ENCODE data around the gene ATP6V0D1.

ATP6V0D1 gene

GRCh38 chr16:67445913-67446907 lies 34.7 kb downstream of the ATP6V0D1 start:
- no peak for DNase-seq (ENCODE audit: low read depth in 4 of 4, low spot score in 1 of 4)

GRCh38 chr16:67445441-67445912 lies 35.5 kb downstream of the ATP6V0D1 start:
- no peak for DNase-seq (ENCODE audit: low read depth in 4 of 4, low spot score in 1 of 4)

- no peak for DNase-seq (ENCODE audit: low read depth in 4 of 4, low spot score in 1 of 4)
Observed at GRCh38 chr16:67445126-67445426, 35.9 kb downstream of the ATP6V0D1 start.

- DNase-seq (ENCODE audit: low read depth in 4 of 4, low spot score in 1 of 4), result no peak
Observed at GRCh38 chr16:67444259-67445125, 36.5 kb downstream of the ATP6V0D1 start.

GRCh38 chr16:67443265-67443664 lies 37.7 kb downstream of the ATP6V0D1 start:
- no peak for DNase-seq (ENCODE audit: low read depth in 4 of 4, low spot score in 1 of 4)

- DNase-seq (ENCODE audit: low read depth in 4 of 4, low spot score in 1 of 4), result no peak
Observed at GRCh38 chr16:67442581-67443255, 38.2 kb downstream of the ATP6V0D1 start.

GRCh38 chr16:67441907-67442306 lies 39.0 kb downstream of the ATP6V0D1 start:
- no peak for DNase-seq (ENCODE audit: low read depth in 4 of 4, low spot score in 1 of 4)

GRCh38 chr16:67441271-67441753 lies 39.6 kb downstream of the ATP6V0D1 start:
- no peak for DNase-seq (ENCODE audit: low read depth in 4 of 4, low spot score in 1 of 4)

- DNase-seq (ENCODE audit: low read depth in 4 of 4, low spot score in 1 of 4), result no peak
Observed at GRCh38 chr16:67438824-67439393, 42.0 kb downstream of the ATP6V0D1 start.

- no peak for DNase-seq (ENCODE audit: low read depth in 4 of 4, low spot score in 1 of 4)
Observed at GRCh38 chr16:67438098-67438791, 42.7 kb downstream of the ATP6V0D1 start.

- no peak for DNase-seq (ENCODE audit: low read depth in 4 of 4, low spot score in 1 of 4)
Observed at GRCh38 chr16:67437513-67437912, 43.4 kb downstream of the ATP6V0D1 start.

GRCh38 chr16:67436640-67437193 lies 44.2 kb downstream of the ATP6V0D1 start:
- DNase-seq (ENCODE audit: low read depth in 4 of 4, low spot score in 1 of 4), result no peak

- DNase-seq (ENCODE audit: low read depth in 4 of 4, low spot score in 1 of 4), result no peak
Observed at GRCh38 chr16:67435758-67436164, 45.2 kb downstream of the ATP6V0D1 start.

GRCh38 chr16:67433131-67433719 lies 47.7 kb downstream of the ATP6V0D1 start:
- no peak for DNase-seq (ENCODE audit: low read depth in 4 of 4, low spot score in 1 of 4)

GRCh38 chr16:67432506-67432890 lies 48.5 kb downstream of the ATP6V0D1 start:
- no peak for DNase-seq (ENCODE audit: low read depth in 4 of 4, low spot score in 1 of 4)

GRCh38 chr16:67431775-67432505 lies 49.0 kb downstream of the ATP6V0D1 start:
- no peak for DNase-seq (ENCODE audit: low read depth in 4 of 4, low spot score in 1 of 4)

GRCh38 chr16:67430977-67431774 lies 49.8 kb downstream of the ATP6V0D1 start, which contains the start of gene HSD11B2:
Gene HSD11B2 (plus strand): TSS chr16:67431121. CDS start chr16:67431249, 128 bp downstream.
- no peak for DNase-seq (ENCODE audit: low read depth in 4 of 4, low spot score in 1 of 4)

- DNase-seq (ENCODE audit: low read depth in 4 of 4, low spot score in 1 of 4), result no peak
Observed at GRCh38 chr16:67430504-67430976, 50.4 kb downstream of the ATP6V0D1 start.

All from stimulated activated CD4-positive, alpha-beta T cell treated with anti-CD3 and anti-CD28 coated beads, Interleukin-1b, Interleukin-23, amount 100 ng/mL, for 24 hours (primary cell).